Stimulated activated effector memory CD8-positive, alpha-beta T cell treated with anti-CD3 and anti-CD28 coated beads, Interleukin-12 subunit alpha, Interleukin-12 subunit beta, amount 100 ng/mL, for 72 hours (primary cell): ENCODE measurements around the gene KRTAP1-5.
"Not testable (repeated sequence)": the region's sequence is repeated elsewhere in the genome, so short reads cannot be mapped to it uniquely, and the experiment has no call there.

Experiments used
- ATAC-seq: fragments of 150-1000 bp; cut with Tn5 transposase; 2 replicates; pipeline ENCODE4 v1.10.0; 2021
- DNase-seq, 2 donors: peaks; one replicate each; pipeline ENCODE4 v3.0.0; 2021 to 2022; ENCODE audit warnings: low spot score in 2 of 2
- H3K27ac Mint-ChIP-seq: one replicate; pipeline ENCODE4 v1.8.0; 2022; ENCODE audit warnings: mild to moderate bottlenecking, mixed read lengths
- H3K36me3 Mint-ChIP-seq: one replicate; pipeline ENCODE4 v1.8.0; 2022; ENCODE audit warnings: mild to moderate bottlenecking, mixed read lengths
- H3K4me1 Mint-ChIP-seq: one replicate; pipeline ENCODE4 v1.8.0; 2022; ENCODE audit warnings: mixed read lengths
- H3K4me3 Mint-ChIP-seq: one replicate; pipeline ENCODE4 v1.8.0; 2022; ENCODE audit warnings: mild to moderate bottlenecking, mixed read lengths
- H3K9me3 Mint-ChIP-seq: one replicate; pipeline ENCODE4 v1.8.0; 2022; ENCODE audit warnings: mixed read lengths

KRTAP1-5 gene

GRCh38 chr17:41058741-41059140, 31.7 kb upstream of the KRTAP1-5 start:
- Mint-ChIP-seq H3K27ac (no peak overlapping the region), H3K4me3 (no peak overlapping the region), H3K9me3 (peaks cover 2% of the 10 kb centered on the region), H3K36me3 (no peaks in the 10 kb centered on the region), H3K4me1 (peaks cover 5% of the 10 kb centered on the region)
- ATAC-seq (no peak), DNase-seq (no peak)

GRCh38 chr17:41057547-41057946, 30.5 kb upstream of the KRTAP1-5 start:
- no peak for ATAC-seq
- Mint-ChIP-seq H3K27ac (no peak overlapping the region), H3K9me3 (peaks cover 2% of the 10 kb centered on the region), H3K36me3 (no peaks in the 10 kb centered on the region), H3K4me3 (no peak overlapping the region), H3K4me1 (peaks cover 5% of the 10 kb centered on the region)
- no peak for DNase-seq

- not testable (repeated sequence) for H3K36me3 Mint-ChIP-seq, H3K27ac Mint-ChIP-seq, ATAC-seq, DNase-seq, H3K4me3 Mint-ChIP-seq, H3K9me3 Mint-ChIP-seq, H3K4me1 Mint-ChIP-seq
These were observed 28.1 kb upstream of the KRTAP1-5 start, which contains the start of gene KRTAP2-2 for GRCh38 chr17:41055130-41055529. Gene KRTAP2-2 (minus strand): TSS chr17:41055230. CDS start chr17:41055211, 19 bp downstream.

GRCh38 chr17:41054556-41054955, 27.5 kb upstream of the KRTAP1-5 start:
- not testable (repeated sequence) for H3K9me3 Mint-ChIP-seq, H3K27ac Mint-ChIP-seq, DNase-seq, ATAC-seq, H3K36me3 Mint-ChIP-seq, H3K4me1 Mint-ChIP-seq, H3K4me3 Mint-ChIP-seq

GRCh38 chr17:41054025-41054424, 27.0 kb upstream of the KRTAP1-5 start:
- Mint-ChIP-seq H3K4me1 (no peaks in the 10 kb centered on the region), H3K9me3 (peaks cover 2% of the 10 kb centered on the region), H3K27ac (no peak overlapping the region), H3K36me3 (no peaks in the 10 kb centered on the region), H3K4me3 (no peak overlapping the region)
- no peak for ATAC-seq
- no peak for DNase-seq

GRCh38 chr17:41052566-41052965, 25.6 kb upstream of the KRTAP1-5 start:
- no peak for DNase-seq
- no peak for ATAC-seq
- Mint-ChIP-seq H3K36me3 (no peaks in the 10 kb centered on the region), H3K27ac (no peak overlapping the region), H3K4me3 (no peak overlapping the region), H3K4me1 (no peaks in the 10 kb centered on the region), H3K9me3 (peaks cover under 1% of the 10 kb centered on the region)

GRCh38 chr17:41049110-41049509, 22.1 kb upstream of the KRTAP1-5 start:
- Mint-ChIP-seq H3K4me3 (no peak overlapping the region), H3K36me3 (no peaks in the 10 kb centered on the region), H3K4me1 (no peaks in the 10 kb centered on the region), H3K9me3 (no peaks in the 10 kb centered on the region), H3K27ac (no peak overlapping the region)
- peak; percentile 60 for ATAC-seq
- no peak for DNase-seq

- Mint-ChIP-seq H3K36me3 (no peaks in the 10 kb centered on the region), H3K9me3 (peaks cover 2% of the 10 kb centered on the region), H3K27ac (no peak overlapping the region), H3K4me3 (no peak overlapping the region), H3K4me1 (no peaks in the 10 kb centered on the region)
- ATAC-seq (no peak), DNase-seq (no peak)
These were observed 21.4 kb upstream of the KRTAP1-5 start for GRCh38 chr17:41048441-41048840.

GRCh38 chr17:41046735-41047465, 19.9 kb upstream of the KRTAP1-5 start, which contains the start of gene KRTAP2-1:
Gene KRTAP2-1 (minus strand): TSS chr17:41047316. CDS start chr17:41047267, 49 bp downstream.
- H3K36me3 Mint-ChIP-seq, ATAC-seq, H3K27ac Mint-ChIP-seq, DNase-seq, H3K4me3 Mint-ChIP-seq, H3K4me1 Mint-ChIP-seq, H3K9me3 Mint-ChIP-seq: not testable (repeated sequence)

GRCh38 chr17:41042953-41043352, 15.9 kb upstream of the KRTAP1-5 start:
- Mint-ChIP-seq H3K27ac (no peak overlapping the region), H3K4me1 (no peaks in the 10 kb centered on the region), H3K9me3 (peaks cover 7% of the 10 kb centered on the region), H3K4me3 (no peak overlapping the region), H3K36me3 (no peaks in the 10 kb centered on the region)
- ATAC-seq, result no peak
- no peak for DNase-seq

- not testable (repeated sequence) for H3K4me1 Mint-ChIP-seq, H3K27ac Mint-ChIP-seq, H3K4me3 Mint-ChIP-seq, H3K9me3 Mint-ChIP-seq, ATAC-seq, H3K36me3 Mint-ChIP-seq, DNase-seq
These were observed 14.0 kb upstream of the KRTAP1-5 start, which contains the start of gene KRTAP1-1 for GRCh38 chr17:41040783-41041571. Gene KRTAP1-1 (minus strand): TSS chr17:41041450. CDS start chr17:41041397, 53 bp downstream.

- Mint-ChIP-seq H3K4me3 (no peak overlapping the region), H3K9me3 (peaks cover 3% of the 10 kb centered on the region), H3K27ac (no peak overlapping the region), H3K4me1 (no peaks in the 10 kb centered on the region), H3K36me3 (no peaks in the 10 kb centered on the region)
- DNase-seq (no peak), ATAC-seq (no peak)
These were observed 10.9 kb upstream of the KRTAP1-5 start for GRCh38 chr17:41037853-41038350.

GRCh38 chr17:41034346-41034935, 7.4 kb upstream of the KRTAP1-5 start, which contains the start of gene KRTAP1-3:
Gene KRTAP1-3 (minus strand): TSS chr17:41034874. CDS start chr17:41034821, 53 bp downstream.
- H3K4me1 Mint-ChIP-seq, DNase-seq, H3K4me3 Mint-ChIP-seq, H3K36me3 Mint-ChIP-seq, H3K9me3 Mint-ChIP-seq, H3K27ac Mint-ChIP-seq, ATAC-seq: not testable (repeated sequence)

- no peak for DNase-seq
- H3K4me3 Mint-ChIP-seq, result no peak within 1 kb of the TSS
- H3K36me3 Mint-ChIP-seq, result no peaks in the 10 kb centered on the region
- H3K9me3 Mint-ChIP-seq, result no peaks in the 10 kb centered on the region
- H3K4me1 Mint-ChIP-seq, result no peaks in the 10 kb centered on the region
- ATAC-seq, result no peak
- no peak within 1 kb of the TSS for H3K27ac Mint-ChIP-seq
These were observed 2.7 kb upstream of the KRTAP1-5 start, which contains the start of gene KRTAP1-4 for GRCh38 chr17:41029633-41030245. Gene KRTAP1-4 (minus strand): TSS chr17:41030195. CDS start chr17:41030078, 117 bp downstream.

- H3K9me3 Mint-ChIP-seq, result no peaks in the 10 kb centered on the region
- no peak for ATAC-seq
- H3K36me3 Mint-ChIP-seq, result no peaks in the 10 kb centered on the region
- no peaks in the 10 kb centered on the region for H3K4me1 Mint-ChIP-seq
- no peak overlapping the region for H3K4me3 Mint-ChIP-seq
- DNase-seq, result no peak
- no peak overlapping the region for H3K27ac Mint-ChIP-seq
These were observed 2.3 kb downstream of the KRTAP1-5 start for GRCh38 chr17:41024697-41025096.
